NCI-H748 (cell line): ENCODE measurements around the gene LIN7A.

Experiments used
- DNase-seq: peaks from one replicate; lab custom pipeline; 2025; ENCODE audit not compliant: unreplicated experiment; lab: John Stamatoyannopoulos, UW

The LIN7A gene

DNA sequence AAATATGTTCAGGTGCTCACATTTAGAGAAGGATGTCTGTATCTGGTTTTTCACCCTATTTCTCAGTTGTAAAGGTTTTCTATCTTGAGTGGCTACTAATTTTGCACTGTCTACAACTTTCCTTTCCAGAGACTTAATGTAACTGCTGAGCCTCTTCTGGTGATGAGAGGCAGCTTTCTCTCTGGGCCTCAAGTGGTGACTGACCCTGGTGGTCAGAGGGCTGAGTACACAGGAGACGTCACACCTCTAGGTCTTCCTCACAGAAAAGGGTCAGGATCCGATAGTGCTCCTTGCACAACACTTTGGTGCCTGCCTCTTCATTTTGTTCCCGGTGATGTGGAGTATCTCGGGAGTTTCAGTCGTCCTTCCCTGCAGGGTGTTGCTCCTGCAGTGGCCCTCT lies 76.8 kb downstream of the LIN7A start:
- DNase-seq, result no peak

DNA sequence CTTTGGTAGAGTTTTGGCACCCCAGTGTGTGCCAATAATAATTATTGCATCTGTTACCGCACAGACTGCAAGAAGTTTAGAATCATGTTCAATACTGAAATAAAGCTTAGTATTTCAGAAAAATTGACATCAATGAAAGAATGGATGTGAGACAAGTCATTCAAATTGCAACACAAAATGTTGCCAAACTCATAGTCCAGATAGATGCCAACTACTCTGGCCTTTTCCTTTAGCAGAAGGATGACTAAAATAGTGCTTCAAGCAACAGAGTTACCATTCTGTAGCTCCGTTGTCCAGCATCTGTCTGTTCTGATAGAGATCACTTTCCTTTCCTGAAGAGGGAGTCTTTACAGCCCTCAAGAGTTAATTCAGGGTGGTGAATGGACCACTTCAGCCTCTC lies 77.5 kb downstream of the LIN7A start:
- peak; percentile 21 for DNase-seq

DNA sequence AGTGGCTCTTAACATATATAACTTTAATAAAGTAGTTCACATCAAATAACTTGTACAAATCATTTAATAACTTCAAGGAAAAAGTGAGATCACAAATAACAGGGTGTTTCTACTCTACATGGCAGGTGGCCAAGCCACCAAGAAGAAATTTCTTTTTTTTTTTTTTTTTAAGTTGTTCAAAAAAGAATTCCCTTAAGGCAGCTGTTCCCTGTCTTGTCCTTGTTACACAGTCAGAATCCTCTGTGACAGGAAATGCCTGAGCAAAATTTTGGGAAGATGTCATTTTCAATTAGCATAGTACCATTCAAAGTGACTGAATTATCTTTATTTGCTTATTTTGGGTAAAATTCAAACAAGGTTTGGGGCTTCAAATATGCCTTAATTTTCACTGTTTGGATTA lies 79.4 kb downstream of the LIN7A start:
- peak; percentile 43 for DNase-seq

DNA sequence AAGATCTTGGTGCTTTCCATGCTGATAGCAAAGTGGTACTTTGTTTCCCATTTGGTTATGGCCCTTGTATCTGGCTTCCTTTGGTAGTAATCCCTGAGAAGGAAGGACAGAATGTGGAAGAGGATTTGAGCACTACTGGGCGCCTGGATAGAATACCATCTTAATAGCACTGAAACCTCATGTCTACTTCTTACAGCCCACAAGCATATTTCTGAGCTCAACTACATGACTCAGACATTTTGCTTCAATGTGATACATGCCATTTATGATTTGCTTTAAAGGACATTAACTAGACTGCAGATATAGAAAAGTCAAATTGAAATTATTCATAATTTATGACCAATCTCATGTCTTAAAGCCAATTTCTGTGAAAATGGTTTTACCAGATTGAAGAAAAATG lies 80.4 kb downstream of the LIN7A start:
- DNase-seq, result no peak

DNA sequence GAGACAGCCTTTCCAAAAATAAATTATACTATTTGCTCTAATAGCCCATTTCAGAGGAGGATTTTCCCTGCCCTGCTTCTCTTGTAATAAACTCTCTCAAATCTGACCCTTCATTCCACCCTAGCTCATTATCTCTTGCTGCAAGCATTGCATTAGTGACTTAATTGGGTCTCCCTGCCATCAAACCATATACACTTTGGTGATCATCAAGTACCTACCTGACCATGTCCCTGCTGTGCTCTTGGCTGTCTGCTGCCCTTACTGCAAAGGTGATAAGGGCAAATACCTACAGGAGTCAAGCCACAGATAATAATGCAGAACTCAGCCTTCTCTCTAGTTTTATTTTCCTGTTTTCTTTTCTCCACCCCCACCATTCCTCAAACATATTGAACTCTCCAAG lies 88.4 kb downstream of the LIN7A start:
- peak; percentile 83 for DNase-seq

DNA sequence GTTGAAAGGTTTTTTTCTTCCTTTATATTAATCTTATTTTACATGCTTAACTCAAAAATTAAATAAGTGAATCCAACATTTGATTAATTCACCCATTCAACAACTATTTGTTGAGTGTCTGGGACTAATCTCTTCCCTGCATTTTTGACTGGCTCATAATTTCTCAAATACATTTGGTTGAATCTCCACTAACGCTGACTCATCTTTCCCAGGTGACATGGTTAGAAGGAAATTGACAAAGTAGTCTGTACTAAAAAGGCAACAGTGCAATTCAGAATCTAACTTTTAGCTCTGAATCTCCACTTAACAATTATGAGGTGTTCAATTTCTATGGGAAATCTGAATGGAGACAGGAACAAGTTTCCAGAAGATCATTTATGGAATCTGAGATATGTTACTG lies 88.9 kb downstream of the LIN7A start:
- no peak for DNase-seq

DNA sequence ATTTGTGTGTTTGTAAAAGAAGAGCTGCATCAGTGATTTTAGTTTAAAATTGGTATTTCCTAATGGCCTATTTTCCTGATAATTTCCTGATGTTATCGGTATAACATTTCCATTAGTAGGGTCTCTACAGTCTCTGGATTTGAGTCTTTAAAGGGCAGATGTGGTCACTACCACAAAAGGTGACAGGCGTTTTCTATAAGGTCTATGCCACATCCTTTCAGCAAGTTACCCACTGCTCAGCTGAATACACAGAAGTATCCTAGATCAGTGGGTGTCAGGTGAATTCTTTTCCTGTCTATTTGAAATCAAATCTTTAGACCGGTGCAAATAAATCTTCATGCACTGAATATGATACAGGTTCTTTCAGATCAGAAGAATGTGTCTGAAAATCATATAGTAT lies 90.2 kb downstream of the LIN7A start:
- peak; percentile 67 for DNase-seq

DNA sequence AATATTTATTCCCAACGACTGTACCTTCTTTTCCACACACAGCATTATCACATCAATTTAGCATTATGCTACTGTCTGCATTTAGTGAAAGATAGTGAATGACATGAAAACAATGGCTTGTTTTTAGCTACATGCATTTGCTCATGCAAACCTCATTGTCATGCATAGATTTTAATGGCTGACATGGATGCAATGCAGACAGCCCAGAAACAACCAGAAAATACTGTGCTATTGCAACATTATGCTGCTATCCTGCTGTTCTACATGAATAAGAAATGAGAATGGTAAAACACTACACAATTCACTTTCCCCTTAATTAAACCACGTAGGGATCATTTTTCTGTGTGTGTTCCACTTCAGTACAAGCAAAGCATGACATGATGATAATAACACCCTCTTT lies 90.8 kb downstream of the LIN7A start:
- peak; percentile 93 for DNase-seq

DNA sequence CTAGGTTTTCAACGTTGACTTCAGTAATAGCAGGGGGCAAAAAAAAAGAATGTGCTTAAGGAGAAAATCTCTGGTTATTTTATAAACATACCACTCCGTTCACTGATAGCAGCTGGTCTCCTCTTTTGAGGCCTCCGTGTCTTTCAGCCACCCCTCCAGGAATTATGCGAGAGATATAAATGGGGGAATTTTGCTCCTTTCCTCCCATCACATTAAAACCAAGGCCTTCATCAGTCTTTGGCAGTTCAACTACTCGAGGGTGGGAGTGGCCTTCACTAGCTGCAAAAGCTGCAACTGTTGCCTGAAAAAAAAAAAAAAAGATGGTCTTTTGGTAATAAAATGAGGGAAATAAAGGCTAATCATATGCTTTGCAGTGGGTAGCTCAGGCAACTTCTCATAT lies 92.1 kb downstream of the LIN7A start:
- DNase-seq, result no peak

DNA sequence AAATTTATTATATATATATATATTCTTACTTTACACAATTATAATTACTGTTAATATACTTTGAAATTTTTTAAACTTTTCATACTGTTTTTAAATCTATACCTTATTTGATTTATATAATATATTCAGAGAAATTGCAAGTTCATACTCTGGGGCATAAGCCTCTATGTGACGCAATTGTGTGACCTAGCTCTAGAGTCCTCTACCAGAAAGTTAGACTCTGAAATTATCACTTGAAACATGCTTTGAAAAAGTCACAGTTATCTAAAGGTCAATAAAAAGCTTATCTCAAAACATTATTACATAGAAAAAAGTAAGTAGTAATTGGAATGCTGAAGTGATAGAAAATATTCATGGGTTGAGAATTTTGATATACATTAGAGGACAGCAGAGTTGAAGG lies 93.8 kb downstream of the LIN7A start:
- no peak for DNase-seq

DNA sequence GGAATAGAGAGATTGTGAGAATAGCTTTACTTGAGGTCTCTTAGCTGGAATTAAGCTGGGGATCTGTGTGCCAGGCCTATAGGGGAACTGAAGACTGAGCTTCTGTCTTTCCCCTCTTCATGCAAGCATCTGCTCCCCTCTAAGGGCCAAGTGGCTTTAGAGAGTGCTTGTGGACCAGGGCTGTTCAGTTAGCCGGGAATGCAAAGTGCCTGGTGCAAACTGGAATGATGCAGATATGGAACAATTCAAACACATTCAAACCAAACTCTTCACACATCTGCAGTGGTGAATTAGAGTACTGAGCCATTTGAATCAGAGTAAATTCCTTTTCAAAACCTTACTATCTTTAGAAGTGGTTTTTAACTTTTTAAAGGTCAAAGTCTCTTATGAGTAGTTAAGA lies 99.0 kb downstream of the LIN7A start:
- peak; percentile 8 for DNase-seq

DNA sequence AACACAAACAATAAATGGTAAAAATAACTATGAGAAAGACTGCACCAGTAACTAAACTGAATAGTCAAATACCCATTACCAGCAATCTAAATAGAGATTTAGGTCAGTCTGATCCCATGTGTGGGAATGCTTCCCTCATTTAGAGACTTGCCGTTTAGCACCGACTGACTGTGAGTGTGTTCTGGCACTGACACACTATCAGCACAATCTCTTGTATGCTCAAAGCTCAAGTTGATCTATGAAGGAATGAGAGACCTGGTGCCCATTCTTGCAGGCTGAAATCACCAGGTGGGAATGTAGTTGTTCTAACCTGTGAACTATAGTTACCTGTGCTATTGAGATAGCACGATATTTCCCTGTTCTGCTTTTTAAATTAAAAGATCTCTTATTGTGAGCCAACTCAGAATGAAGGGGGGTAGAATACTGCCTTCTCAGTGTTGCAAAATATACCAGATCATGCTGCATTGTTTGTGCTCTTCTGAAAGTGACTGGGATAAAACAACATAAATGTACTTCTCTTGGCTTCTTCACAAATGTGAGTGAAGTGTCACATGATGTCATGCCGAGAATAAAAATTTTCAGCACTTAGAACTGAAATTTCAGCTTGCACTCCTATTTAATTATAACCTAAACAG lies 99.6 kb downstream of the LIN7A start:
- DNase-seq, result no peak

DNA sequence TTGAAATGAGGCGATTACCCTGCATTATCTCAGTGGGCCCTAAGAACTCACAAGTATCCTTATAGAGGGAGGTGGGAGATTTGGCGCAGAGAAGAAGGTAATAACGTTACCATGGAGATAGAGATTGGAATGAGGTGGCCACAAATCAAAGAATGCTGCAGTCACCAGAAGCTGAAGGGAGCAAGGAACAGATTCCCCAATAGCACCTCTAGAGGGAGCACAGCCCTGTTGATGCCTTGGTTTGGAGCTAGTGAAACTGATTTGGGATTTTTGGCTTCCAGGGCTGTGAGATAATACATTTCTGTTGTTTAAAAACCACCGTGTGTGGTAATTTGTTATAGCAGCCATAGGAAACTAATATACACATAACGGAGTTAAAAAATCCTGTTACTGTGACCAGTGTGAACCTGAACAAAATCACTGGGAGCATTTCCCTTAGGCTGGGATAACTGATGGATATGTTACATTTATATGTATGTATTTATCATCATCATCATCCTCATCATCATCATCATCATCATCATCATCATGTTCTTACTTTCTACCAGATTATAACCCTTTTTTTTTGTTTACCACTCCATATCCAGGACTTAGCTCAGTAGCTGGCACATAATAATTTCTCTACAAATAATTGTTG lies 100.3 kb downstream of the LIN7A start:
- peak; percentile 79 for DNase-seq

DNA sequence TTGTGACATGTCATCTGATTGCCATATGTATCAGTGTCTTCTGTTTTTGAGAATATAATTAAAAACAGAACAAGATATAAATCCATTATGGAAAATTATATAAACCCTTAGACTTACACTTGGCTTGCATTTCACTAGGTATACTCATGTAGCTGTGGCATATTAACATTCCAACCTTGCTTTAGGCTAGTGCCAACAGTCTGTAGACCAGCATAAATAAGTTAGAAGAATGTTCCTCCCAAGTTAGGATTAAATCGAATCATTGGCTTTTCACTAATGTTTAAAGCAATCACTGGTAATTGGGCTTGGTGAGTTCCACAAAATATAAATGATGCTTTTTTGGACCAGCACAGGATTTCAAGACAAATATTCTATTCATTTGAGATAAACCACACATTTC lies 103.0 kb downstream of the LIN7A start:
- no peak for DNase-seq

DNA sequence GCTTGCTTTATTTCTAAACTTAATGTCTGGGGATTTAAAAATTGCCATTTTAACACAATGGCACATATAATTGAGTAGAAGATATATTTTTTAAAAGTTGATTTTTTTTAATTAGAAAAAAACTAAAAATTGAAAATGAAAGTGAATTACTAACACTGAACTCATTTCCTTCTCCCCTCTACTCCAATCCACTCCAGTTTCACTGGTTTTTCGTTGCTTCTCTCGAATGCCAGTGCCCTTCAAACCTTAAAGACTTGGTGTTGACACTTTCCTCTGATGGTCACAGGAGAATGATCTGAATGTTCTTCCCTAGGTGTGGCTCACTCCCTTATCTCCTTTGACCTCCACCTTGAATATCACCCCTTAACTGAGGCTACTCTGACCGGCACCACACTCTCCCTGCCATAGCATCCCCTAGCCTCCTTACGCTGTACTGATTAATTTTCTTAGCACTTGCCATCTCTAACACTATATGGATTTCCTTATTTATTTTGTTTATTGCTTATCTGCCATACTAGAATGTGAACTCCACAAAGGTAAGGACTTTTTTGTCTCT lies 107.1 kb downstream of the LIN7A start:
- no peak for DNase-seq

DNA sequence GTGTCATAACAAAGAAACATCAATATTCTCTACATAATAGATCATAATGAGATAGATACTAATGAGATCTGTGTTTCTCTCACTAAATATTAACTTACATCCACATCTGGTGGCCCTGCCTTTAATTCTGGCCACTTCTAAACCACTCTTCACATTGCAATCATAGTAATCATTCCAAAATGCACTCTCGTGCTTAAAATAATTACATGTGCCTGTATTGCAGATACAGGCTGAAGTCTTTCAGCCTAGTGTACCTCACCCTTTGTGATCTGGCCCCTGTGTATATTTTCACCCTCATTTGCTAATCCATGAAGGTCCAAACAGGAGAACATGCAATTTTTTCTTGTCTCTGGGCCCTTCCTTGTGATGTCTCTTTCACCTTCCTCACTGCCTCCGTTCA lies 108.0 kb downstream of the LIN7A start:
- no peak for DNase-seq

DNA sequence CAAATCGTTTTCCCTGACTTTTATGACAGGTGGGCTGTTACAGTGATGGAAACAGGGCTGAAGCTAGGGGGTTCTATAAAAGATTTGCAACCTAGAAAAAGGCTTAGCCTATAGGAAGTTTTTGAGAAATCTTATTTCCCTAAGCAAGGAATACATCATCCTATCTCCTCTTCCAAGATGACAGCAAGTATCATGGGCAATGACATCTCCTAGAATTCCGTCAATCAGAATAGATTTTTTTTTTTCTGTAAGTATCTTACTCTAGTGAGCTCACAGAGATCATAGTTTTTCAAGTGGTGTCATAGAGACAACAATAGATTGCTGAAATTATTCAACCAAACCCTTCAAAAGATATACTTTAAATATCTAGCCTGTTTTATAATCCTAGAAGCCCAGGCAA lies 112.2 kb downstream of the LIN7A start:
- no peak for DNase-seq

DNA sequence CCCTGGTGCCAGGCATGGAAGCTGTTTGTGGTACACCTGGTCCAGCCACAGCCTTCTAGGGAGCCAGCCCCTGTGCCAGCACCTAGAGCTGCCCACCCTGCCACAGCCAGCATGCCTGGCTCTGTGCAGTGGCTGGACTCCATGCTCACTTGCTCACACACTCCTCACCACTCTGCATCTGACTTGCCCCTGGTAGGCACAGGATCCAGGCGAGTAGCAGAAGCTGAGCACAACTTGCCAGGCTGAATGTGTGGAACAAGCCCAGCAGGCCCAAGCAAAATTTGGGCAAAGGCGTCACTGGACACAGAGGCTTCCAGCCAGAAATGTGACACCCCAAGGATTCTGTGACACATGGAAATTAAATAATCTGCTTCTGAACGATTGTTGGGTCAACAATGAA lies 114.3 kb downstream of the LIN7A start:
- no peak for DNase-seq

DNA sequence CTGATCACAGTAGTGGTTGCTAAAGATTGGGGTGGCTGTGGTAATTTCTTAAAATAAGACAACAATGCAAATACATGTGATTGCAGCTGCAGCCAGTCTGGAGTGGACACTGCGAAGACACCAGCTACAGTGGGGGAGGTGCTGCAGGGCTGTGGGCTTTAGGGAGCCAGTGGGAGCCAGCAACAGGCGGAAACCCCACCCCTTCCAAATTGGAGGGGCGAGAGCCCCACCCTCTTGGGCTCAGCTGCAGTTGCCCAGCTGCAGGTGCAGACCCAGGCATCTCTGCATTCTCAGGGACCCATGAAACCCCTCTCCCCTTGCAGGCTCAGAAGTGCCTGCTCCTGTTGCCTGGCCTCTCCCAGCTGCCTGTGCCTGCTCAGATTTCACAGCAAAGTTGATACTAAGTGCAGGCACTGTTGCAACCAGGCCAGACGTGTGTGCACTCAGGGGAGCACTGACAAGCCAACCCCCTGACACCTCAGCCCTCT lies 116.2 kb downstream of the LIN7A start:
- DNase-seq, result peak; percentile 70

DNA sequence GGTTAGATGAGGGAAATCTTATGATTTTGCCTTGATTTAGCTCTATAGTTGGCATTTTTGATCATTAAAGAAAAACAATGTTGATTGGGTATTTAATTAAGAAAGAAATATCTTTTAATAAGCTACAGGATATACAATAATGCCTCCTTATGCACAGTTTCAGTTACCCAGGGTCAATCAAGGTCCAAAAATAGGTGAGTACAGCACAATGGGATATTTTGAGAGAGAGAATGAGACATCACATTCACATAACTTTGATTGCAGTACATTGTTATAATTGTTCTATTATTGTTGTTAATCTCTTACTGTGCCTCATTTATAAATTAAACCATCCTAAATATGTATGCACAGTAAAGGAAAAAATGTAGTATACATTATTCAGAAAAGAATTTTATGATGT lies 118.9 kb downstream of the LIN7A start:
- no peak for DNase-seq

DNA sequence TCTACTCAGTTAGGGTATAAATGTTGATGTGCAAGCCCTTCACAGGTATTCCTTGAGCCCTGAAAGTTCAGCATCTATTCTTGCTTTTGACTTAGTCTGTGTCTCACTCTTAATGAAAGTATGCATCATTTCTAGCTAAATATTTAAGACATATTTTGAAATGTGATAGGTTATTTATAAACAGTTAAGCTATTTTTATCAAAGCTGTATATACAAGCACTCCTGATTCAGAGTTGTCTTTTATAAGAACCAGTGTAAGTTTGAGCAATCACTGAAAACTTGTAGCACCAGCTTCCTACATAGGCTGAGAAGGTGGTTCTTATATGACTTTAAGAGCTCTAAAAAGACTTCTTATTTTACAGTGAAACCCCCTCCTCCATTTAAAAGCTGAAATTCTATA lies 122.4 kb downstream of the LIN7A start:
- no peak for DNase-seq

DNA sequence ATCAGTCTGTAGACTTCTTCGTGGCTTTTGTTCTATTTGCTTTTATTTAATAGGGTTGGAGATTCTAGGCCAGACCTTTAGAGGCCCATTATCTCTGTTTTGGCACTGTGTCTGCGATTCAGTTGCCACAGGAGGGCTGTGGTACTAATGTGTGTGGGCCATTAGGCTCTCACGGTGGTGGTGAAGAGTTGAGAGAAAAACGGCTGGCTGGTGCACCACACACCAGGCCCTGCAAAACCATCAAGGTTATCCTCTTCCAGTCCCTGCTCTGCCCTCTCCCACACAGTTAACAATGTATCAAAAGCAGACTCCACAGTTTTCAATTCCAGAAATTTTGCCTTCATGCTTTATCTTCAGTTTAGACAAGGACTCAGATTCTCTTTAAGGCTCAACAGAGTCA lies 123.3 kb downstream of the LIN7A start:
- DNase-seq, result no peak

DNA sequence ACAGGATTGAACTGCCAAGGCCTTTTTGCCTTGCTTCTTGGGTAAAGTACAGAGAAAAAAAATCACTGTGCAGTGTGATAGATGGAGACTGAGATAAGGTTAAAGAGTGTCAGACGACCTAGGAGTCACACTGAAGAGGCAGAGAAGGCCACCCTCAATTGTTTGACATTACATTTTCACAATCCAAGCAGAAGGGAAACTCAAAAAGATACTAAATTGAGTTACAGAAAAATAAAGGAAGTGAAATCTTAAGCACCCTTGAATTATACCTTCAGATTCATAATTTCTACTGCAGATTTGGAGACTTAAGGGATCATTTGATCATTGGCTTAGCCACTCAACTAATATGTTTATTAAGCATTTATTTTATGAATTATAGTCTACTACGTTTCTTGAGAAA lies 123.9 kb downstream of the LIN7A start:
- no peak for DNase-seq
